GM06990 (cell line): ENCODE results near the gene TRIM24.
"Not testable (repeated sequence)": the region's sequence is repeated elsewhere in the genome, so short reads cannot be mapped to it uniquely, and the experiment has no call there.

Source experiments
- DNase-seq: peaks from one replicate; pipeline ENCODE4 v3.0.0-alpha.2; 2011; ENCODE audit not compliant: insufficient read length; ENCODE audit errors: extremely low read depth
- H3K27me3 ChIP-seq: replicated peaks from 2 replicates; pipeline ENCODE4 v1.6.0; 2011; ENCODE audit warnings: low read length; ENCODE audit not compliant: control insufficient read depth, insufficient read depth
- H3K36me3 ChIP-seq: 2 replicates; pipeline ENCODE4 v1.5.1; 2011; ENCODE audit warnings: low read length; ENCODE audit not compliant: control insufficient read depth, insufficient read depth
- H3K4me3 ChIP-seq: replicated peaks from 2 replicates; pipeline ENCODE4 v1.5.1; 2011; ENCODE audit warnings: low read depth, mild to moderate bottlenecking, control low read depth, low read length
- CTCF ChIP-seq: IDR thresholded peaks from 2 replicates; pipeline ENCODE4 v1.5.1; 2011; ENCODE audit warnings: low read length, control low read depth, mild to moderate bottlenecking, inconsistent platforms; ENCODE audit not compliant: insufficient read depth, poor library complexity, severe bottlenecking

The TRIM24 gene

DNA sequence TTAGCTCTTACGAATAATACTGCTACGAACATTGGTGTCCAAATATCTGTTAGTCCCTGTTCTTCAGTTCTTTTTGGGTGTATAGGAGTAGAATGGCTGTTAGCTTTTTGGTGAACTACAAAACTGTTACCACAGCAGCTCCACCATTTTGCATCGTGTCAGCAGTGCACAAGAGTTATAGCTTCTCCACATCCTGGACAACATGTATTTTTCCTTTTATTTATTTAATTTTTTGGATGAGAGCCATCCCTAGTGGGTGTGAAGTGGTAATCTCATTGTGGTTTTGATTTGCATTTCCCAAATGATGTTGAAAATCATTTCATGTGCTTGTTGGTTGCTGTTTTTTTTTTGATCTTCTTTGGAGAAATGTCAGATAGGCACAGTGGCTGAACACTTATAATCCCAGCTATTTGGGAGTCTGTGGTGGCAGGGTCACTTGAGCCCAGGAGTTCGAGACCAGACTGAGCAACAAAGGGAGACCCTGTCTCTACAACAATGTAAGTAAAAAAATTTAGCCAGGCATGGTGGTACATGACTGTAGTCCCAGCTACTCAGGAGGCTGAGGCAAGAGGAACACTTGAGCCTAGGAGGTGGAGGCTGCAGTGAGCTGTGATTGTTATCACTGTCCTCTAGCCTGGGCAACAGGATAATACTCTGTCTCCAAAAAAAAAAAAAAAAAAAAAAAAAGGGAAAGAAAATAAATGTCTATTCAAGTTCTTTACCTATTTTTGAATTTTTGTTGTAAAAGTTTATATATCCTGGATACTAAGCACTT, 31.7 kb downstream of the TRIM24 start:
- TF ChIP-seq CTCF = no peak
- no peaks in the 10 kb centered on the region for H3K36me3 ChIP-seq
- no peak for DNase-seq
- no peak overlapping the region for H3K4me3 ChIP-seq
- H3K27me3 ChIP-seq = no peaks in the 10 kb centered on the region

DNA sequence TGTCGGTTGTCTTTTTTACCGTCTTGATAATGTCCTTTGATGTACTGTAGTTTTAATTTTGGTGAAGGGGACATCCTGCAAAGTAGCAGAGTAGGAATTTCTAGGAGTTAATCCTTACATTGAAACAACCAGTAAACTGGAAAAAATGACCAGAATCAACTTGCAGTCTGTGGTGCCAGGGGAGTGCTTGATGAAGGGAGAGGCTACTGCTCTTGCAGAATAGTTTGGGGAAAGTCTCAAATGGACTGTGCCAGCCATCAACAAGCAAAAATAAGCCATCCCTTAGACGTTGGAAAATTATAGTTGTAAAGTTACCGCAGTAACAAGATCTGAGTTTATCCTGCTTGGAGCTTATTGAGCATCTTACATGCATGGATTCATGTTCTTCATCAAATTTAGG, 32.4 kb downstream of the TRIM24 start:
- TF ChIP-seq CTCF = no peak
- H3K27me3 ChIP-seq = no peaks in the 10 kb centered on the region
- DNase-seq = no peak
- no peaks in the 10 kb centered on the region for H3K36me3 ChIP-seq
- H3K4me3 ChIP-seq = no peak overlapping the region

DNA sequence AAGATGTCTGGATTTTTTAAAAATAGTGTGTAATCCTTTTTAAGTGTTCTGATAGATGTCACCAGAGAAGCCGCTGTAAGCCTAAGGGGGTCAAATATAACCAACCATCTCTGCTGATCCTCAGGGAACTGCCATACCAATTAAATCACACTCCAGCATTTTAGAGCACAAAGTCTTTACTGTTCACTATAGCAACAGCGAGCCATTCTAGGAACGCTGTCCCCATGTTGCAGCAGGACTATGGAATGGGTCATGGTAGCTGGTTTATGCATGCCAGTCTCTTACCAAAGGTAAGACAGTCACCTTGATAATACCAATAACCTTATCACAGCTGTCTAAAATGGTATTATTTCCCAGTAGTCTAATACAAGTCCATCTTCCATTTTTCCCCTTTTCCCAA, 33.5 kb downstream of the TRIM24 start:
- no peak for TF ChIP-seq CTCF
- H3K4me3 ChIP-seq = no peak overlapping the region
- H3K27me3 ChIP-seq = no peaks in the 10 kb centered on the region
- DNase-seq = no peak
- no peaks in the 10 kb centered on the region for H3K36me3 ChIP-seq

- Histone ChIP-seq H3K36me3 (no peaks in the 10 kb centered on the region; the same call in 1 of the 2 replicates), H3K27me3 (no peaks in the 10 kb centered on the region), H3K4me3 (no peak overlapping the region)
- no peak for DNase-seq
- no peak for TF ChIP-seq CTCF
These were observed 35.4 kb downstream of the TRIM24 start for GRCh38 chr7:138495485-138495884.

DNA sequence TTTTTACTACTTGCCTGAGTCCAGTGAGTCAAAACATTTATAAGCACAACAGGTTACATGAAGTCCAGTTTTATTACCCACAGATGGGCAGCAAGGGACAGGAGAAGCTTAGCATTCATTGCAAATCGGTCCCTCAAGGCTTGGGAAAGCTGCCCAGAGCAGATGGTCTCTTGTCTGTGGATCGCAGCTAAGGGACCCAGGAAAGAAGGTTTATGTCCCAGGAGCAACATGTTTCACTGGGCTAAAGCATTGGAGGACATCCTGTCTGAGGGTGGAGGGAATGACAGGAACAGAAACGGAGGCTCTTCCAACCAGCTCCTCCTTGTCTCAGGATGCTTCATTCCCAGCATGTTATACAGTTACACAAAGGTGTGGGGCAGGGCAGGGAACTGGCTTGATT, 39.3 kb downstream of the TRIM24 start:
- no peak for TF ChIP-seq CTCF
- no peaks in the 10 kb centered on the region for H3K27me3 ChIP-seq
- no peak overlapping the region for H3K4me3 ChIP-seq
- no peaks in the 10 kb centered on the region; the same call in 1 of the 2 replicates for H3K36me3 ChIP-seq
- DNase-seq = no peak

- not testable (repeated sequence) for H3K36me3 ChIP-seq, H3K27me3 ChIP-seq, DNase-seq, H3K4me3 ChIP-seq
These were observed 40.2 kb downstream of the TRIM24 start for GRCh38 chr7:138500303-138500702.
